HepG2 (cell line): Measurements from ENCODE around the gene SLC36A1.

Source experiments
- CHD2 ChIP-seq: IDR thresholded peaks from 2 replicates; pipeline ENCODE4 v1.6.1; 2011; ENCODE audit warnings: low read depth, low read length, improper control_type of control experiment
- CHD4 ChIP-seq: fragments of 200-600 bp; sonication (generic); IDR thresholded peaks from 2 replicates; pipeline ENCODE4 v1.7.0; 2017; ENCODE audit warnings: mild to moderate bottlenecking, low read length, borderline replicate concordance
- HDAC2 ChIP-seq: sonication (generic); formaldehyde crosslinking; IDR thresholded peaks from 2 replicates; pipeline ENCODE4 v1.4.0; 2020; ENCODE audit warnings: missing genetic modification reagents
- KMT2A ChIP-seq: sonication (generic); formaldehyde crosslinking; IDR thresholded peaks from 2 replicates; pipeline ENCODE4 v1.4.0; 2020; ENCODE audit warnings: missing genetic modification reagents
- TEAD2 ChIP-seq: sonication (generic); formaldehyde crosslinking; IDR thresholded peaks from 2 replicates; pipeline ENCODE4 v1.9.0; 2021; ENCODE audit warnings: missing genetic modification reagents
- ZNF670 ChIP-seq: sonication (generic); formaldehyde crosslinking; IDR thresholded peaks from 2 replicates; pipeline ENCODE4 v1.8.0; 2022; ENCODE audit warnings: mild to moderate bottlenecking, missing genetic modification reagents, borderline replicate concordance
- TF ChIP-seq, protein P1 (sequence below): sonication (generic); formaldehyde crosslinking; IDR thresholded peaks from 2 replicates; pipeline ENCODE4 v1.8.1; 2022; ENCODE audit warnings: low read depth, mild to moderate bottlenecking, missing genetic modification reagents

- no peak for TF ChIP-seq CHD2
- TF ChIP-seq TEAD2 (CRISPR knock-in tag): no peak
- TF ChIP-seq, protein P1, sequence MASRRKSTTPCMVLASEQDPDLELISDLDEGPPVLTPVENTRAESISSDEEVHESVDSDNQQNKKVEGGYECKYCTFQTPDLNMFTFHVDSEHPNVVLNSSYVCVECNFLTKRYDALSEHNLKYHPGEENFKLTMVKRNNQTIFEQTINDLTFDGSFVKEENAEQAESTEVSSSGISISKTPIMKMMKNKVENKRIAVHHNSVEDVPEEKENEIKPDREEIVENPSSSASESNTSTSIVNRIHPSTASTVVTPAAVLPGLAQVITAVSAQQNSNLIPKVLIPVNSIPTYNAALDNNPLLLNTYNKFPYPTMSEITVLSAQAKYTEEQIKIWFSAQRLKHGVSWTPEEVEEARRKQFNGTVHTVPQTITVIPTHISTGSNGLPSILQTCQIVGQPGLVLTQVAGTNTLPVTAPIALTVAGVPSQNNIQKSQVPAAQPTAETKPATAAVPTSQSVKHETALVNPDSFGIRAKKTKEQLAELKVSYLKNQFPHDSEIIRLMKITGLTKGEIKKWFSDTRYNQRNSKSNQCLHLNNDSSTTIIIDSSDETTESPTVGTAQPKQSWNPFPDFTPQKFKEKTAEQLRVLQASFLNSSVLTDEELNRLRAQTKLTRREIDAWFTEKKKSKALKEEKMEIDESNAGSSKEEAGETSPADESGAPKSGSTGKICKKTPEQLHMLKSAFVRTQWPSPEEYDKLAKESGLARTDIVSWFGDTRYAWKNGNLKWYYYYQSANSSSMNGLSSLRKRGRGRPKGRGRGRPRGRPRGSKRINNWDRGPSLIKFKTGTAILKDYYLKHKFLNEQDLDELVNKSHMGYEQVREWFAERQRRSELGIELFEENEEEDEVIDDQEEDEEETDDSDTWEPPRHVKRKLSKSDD: no peak
- no peak for TF ChIP-seq CHD4
- no peak for TF ChIP-seq HDAC2 (CRISPR knock-in tag)
- TF ChIP-seq KMT2A (CRISPR knock-in tag): no peak
- no peak for TF ChIP-seq ZNF670
Measured at GRCh38 chr5:151458314-151458713, 10.9 kb downstream of the SLC36A1 start.
